Tibial nerve (tissue), 4 donors: ENCODE measurements around the gene AUNIP. TPM values are rescaled to one million over a fixed set of nuclear protein-coding genes. Genes with fewer than 3 reads are reported as not detected.

Experiments
- DNase-seq, 2 donors: peaks; one replicate each; pipeline ENCODE4 v3.0.0-alpha.2; 2019; ENCODE audit warnings: low spot score in 2 of 2
- H3K27ac ChIP-seq, 4 donors: fragments of 200-600 bp; sonication (generic) in 3 of 4; one replicate each; pipeline ENCODE4 v1.5.1; 2017 to 2019; ENCODE audit warnings: mild to moderate bottlenecking in 1 of 4
- H3K27me3 ChIP-seq, 2 donors: fragments of 200-600 bp; sonication (generic) in 1 of 2; one replicate each; pipeline versions ENCODE4 v1.5.1 to v1.6.0; 2017 to 2019
- H3K36me3 ChIP-seq, 3 donors: fragments of 200-600 bp; sonication (generic); one replicate each; pipeline ENCODE4 v1.5.1; 2018 to 2019
- H3K4me1 ChIP-seq, 4 donors: fragments of 200-600 bp; sonication (generic) in 3 of 4; one replicate each; pipeline ENCODE4 v1.5.1; 2017 to 2019
- H3K4me3 ChIP-seq, 4 donors: fragments of 200-600 bp; sonication (generic) in 3 of 4; one replicate each; pipeline ENCODE4 v1.5.1; 2017 to 2019; ENCODE audit warnings: mild to moderate bottlenecking in 1 of 4, moderate library complexity in 1 of 4
- H3K9me3 ChIP-seq, 4 donors: fragments of 200-600 bp; sonication (generic) in 3 of 4; one replicate each; pipeline ENCODE4 v1.5.1; 2017 to 2019
- EP300 ChIP-seq, 2 donors: sonication (generic); formaldehyde crosslinking; IDR thresholded peaks; one replicate each; pipeline ENCODE4 v1.6.1; 2017; ENCODE audit warnings: antibody characterized with exemption in 2 of 2, mild to moderate bottlenecking in 1 of 2
- POLR2A ChIP-seq, 2 donors: fragments of 450-650 bp; IDR thresholded peaks; one replicate each; pipeline ENCODE4 v1.6.1; 2017; ENCODE audit warnings: antibody characterized with exemption in 2 of 2, mild to moderate bottlenecking in 2 of 2, moderate library complexity in 2 of 2
- WGBS, 2 donors: methylation state at CpG; one replicate each; pipeline ENCODE4 v1.1.5; 2018; 5-methylcytosine and 5-hydroxymethylcytosine counted together
- total RNA-seq, 4 donors: library from RNA; depleted of rRNA; stranded (reverse); fragments of >200 nt; gene quantifications; one replicate each; pipeline ENCODE4 v1.1.0, GENCODE V29; 2016
- TF ChIP-seq, protein P1 (sequence below), 5 experiments: fragments of 200-600 bp in 3 of 5; fragments of 450-650 bp in 2 of 5; sonication (generic) in 3 of 5; IDR thresholded peaks; one replicate each; pipeline ENCODE4 v1.5.1; 2016 to 2019; ENCODE audit warnings: antibody characterized with exemption in 5 of 5, mild to moderate bottlenecking in 3 of 5, moderate library complexity in 2 of 5

Gene AUNIP
- total RNA-seq, 4 donors from 2014 or later, result not detected

DNA sequence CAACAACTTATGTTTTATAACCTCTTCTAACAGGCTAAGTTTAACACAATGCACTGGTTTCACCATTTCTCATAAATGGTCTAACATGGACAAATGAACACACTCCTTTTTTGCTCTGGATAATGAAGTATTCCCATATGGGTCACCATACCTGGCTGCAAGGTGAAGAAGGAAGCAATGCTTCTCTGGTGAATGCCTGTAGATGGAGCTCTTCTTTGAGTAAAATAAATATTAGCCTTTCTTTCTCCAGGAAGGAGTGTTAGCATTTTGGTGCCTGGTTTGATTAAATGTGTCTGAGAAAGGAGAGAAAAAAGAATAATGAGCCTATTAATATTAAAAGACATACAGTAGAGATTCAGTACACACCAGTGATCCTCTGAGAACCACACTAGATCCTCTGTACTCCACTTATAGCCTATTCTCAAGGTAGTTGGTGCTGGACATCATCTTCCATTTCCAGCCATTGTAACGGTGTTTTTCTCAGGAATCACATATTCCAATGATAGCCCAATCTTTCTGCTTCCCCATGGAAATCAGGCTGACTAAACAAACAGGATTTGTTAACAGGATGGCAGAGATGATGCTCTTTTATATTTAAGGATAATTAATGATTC lies 21.9 kb downstream of the AUNIP start:
- Histone ChIP-seq H3K36me3 (peaks cover 0 to 41% (median 0%) of the 10 kb centered on the region in 3 donors), H3K4me3 (no peak overlapping the region), H3K27ac (no peak overlapping the region), H3K9me3 (no peaks in the 10 kb centered on the region), H3K4me1 (no peaks in the 10 kb centered on the region), H3K27me3 (no peaks in the 10 kb centered on the region)
- TF ChIP-seq POLR2A (IDR thresholded peaks at IDR 0.05) (no peak), EP300 (IDR thresholded peaks at IDR 0.05) (no peak)
- TF ChIP-seq, protein P1, sequence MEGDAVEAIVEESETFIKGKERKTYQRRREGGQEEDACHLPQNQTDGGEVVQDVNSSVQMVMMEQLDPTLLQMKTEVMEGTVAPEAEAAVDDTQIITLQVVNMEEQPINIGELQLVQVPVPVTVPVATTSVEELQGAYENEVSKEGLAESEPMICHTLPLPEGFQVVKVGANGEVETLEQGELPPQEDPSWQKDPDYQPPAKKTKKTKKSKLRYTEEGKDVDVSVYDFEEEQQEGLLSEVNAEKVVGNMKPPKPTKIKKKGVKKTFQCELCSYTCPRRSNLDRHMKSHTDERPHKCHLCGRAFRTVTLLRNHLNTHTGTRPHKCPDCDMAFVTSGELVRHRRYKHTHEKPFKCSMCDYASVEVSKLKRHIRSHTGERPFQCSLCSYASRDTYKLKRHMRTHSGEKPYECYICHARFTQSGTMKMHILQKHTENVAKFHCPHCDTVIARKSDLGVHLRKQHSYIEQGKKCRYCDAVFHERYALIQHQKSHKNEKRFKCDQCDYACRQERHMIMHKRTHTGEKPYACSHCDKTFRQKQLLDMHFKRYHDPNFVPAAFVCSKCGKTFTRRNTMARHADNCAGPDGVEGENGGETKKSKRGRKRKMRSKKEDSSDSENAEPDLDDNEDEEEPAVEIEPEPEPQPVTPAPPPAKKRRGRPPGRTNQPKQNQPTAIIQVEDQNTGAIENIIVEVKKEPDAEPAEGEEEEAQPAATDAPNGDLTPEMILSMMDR (IDR thresholded peaks at IDR 0.05), result no peak
- WGBS, 2 donors, result 74 to 90% methylated on average over 1 of the region's 1 CpG
- DNase-seq, result no peak

DNA sequence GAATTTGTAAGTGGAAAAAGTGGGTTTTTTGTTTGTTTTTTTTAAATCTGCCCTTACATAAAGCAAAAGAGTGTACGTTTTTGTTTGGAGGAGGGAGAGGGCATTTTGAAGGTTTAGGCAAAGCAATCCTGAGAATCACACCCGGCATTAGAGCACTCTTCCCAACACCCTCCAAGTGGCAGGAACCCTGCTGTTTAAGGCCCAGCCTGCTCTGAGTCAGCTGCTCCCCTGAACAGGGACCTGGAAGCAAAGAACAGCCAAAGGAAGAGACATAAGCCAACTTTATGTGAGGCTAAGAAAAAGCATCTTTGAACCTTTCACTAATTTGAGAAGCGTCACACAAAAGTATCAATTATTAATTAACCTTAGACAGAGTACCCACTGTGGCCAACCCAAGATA lies 22.6 kb downstream of the AUNIP start:
- no peak for DNase-seq
- Histone ChIP-seq H3K36me3 (peaks cover 0 to 48% (median 4%) of the 10 kb centered on the region in 3 donors), H3K27ac (no peak overlapping the region), H3K27me3 (no peaks in the 10 kb centered on the region), H3K4me1 (no peaks in the 10 kb centered on the region), H3K4me3 (no peak overlapping the region), H3K9me3 (no peaks in the 10 kb centered on the region)
- TF ChIP-seq, protein P1 (IDR thresholded peaks at IDR 0.05), result no peak
- TF ChIP-seq POLR2A (IDR thresholded peaks at IDR 0.05) (no peak), EP300 (IDR thresholded peaks at IDR 0.05) (no peak)
- 65 to 72% methylated on average over 3 of the region's 3 CpGs for WGBS, 2 donors

DNA sequence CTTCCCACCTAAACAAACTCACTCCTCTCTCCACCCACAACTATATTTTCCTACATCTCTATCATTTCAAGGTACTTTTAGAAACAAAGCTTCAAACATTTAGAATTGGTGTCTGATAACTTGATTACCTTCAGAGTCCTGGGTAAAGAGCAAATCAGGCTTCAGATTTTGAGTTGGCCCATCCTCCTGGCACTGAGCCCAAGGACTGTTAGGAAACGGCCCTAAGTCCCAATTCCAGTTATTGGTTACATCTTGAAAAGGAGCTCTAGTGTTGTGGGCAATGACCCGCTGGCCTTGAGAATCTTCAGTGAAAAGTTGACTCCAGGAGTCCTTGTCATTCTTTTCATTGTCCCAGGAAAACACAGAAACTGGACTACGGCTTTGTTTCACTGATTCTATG lies 24.4 kb downstream of the AUNIP start:
- Histone ChIP-seq H3K4me3 (no peak overlapping the region), H3K27me3 (no peaks in the 10 kb centered on the region), H3K36me3 (peaks cover 3 to 66% (median 13%) of the 10 kb centered on the region in 3 donors), H3K27ac (no peak overlapping the region), H3K4me1 (no peaks in the 10 kb centered on the region), H3K9me3 (no peaks in the 10 kb centered on the region)
- no peak for DNase-seq
- TF ChIP-seq POLR2A (IDR thresholded peaks at IDR 0.05) (no peak), EP300 (IDR thresholded peaks at IDR 0.05) (no peak)
- TF ChIP-seq, protein P1 (IDR thresholded peaks at IDR 0.05), result no peak
- 69 to 70% methylated on average over 3 of the region's 3 CpGs for WGBS, 2 donors

DNA sequence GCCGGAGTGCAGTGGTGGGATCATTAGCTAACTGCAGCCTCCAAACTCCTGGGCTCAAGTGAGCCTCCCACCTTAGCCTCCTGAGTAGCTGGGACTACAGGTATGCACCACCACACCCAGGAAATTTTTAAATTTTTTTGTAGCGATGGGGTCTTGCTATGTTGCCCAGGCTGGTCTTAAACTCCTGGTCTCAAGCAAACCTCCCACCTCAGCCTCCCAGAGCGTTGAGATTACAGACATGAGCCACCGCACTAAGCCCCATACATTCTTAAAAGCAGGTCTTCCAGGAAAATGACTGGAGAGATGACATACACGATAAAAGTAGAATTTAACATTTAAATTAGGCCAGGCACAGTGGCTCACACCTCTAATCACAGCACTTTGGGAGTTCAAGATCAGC lies 26.1 kb downstream of the AUNIP start:
- H3K4me1 ChIP-seq, result no peaks in the 10 kb centered on the region
- H3K9me3 ChIP-seq, result no peaks in the 10 kb centered on the region
- H3K27ac ChIP-seq, result no peak overlapping the region
- TF ChIP-seq, protein P1 (IDR thresholded peaks at IDR 0.05), result no peak
- no peak for TF ChIP-seq POLR2A (IDR thresholded peaks at IDR 0.05)
- TF ChIP-seq EP300 (IDR thresholded peaks at IDR 0.05), result no peak
- H3K4me3 ChIP-seq, result no peak overlapping the region
- DNase-seq, result no peak
- H3K27me3 ChIP-seq, result no peaks in the 10 kb centered on the region
- 94 to 97% methylated on average over 5 of the region's 5 CpGs for WGBS, 2 donors
- H3K36me3 ChIP-seq, result peaks cover 3 to 81% (median 13%) of the 10 kb centered on the region in 3 donors

DNA sequence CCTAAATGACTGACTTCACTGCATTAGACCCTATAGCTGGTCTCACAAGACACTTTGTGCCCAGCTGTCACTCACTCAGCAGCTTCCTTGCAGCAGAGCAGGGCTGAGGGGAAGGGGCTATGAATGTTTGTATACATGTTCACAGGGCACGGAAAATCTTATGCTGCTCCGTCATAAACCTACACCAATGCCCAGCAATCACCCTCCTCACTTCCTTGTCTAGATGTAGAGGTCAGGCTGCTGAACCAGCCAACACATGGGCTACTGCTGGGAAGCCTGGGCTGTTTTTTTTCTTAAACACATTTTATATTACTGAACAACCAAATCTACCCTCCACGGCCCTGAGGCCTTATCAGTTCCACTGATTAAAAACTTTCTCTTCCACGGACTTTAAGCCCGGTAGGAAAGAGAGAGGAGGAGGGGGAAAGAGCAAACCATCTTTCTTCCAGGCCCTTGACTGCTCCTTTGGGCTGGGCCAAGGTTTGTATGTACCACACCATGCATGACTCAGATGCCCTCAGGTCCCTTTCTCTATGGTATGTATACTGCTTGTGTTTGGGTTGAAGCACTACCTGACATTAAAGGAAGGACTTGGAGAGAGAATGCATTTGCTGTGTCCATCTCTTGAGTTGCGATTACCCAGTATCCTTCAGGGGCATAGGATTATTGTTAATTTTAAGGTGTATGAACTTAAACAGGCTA lies 26.8 kb downstream of the AUNIP start:
- H3K4me3 ChIP-seq, result no peak overlapping the region
- peaks cover 3 to 88% (median 14%) of the 10 kb centered on the region in 3 donors for H3K36me3 ChIP-seq
- H3K27ac ChIP-seq, result no peak overlapping the region
- no peak for DNase-seq
- H3K4me1 ChIP-seq, result no peaks in the 10 kb centered on the region
- TF ChIP-seq, protein P1 (IDR thresholded peaks at IDR 0.05), result no peak
- no peak for TF ChIP-seq POLR2A (IDR thresholded peaks at IDR 0.05)
- TF ChIP-seq EP300 (IDR thresholded peaks at IDR 0.05), result no peak
- no peaks in the 10 kb centered on the region for H3K9me3 ChIP-seq
- 86 to 91% methylated on average over 6 of the region's 6 CpGs for WGBS, 2 donors
- no peaks in the 10 kb centered on the region for H3K27me3 ChIP-seq
